Measurements from ENCODE around the gene USP49. TPM values are rescaled to one million over a fixed set of nuclear protein-coding genes. Genes with fewer than 3 reads are reported as not detected.
A peak's percentile ranks its signal among the peaks of the same experiment; 100 is the strongest.

Gene USP49
- total RNA-seq, 1 experiment from 2014 or later, result 6.9 TPM

DNA sequence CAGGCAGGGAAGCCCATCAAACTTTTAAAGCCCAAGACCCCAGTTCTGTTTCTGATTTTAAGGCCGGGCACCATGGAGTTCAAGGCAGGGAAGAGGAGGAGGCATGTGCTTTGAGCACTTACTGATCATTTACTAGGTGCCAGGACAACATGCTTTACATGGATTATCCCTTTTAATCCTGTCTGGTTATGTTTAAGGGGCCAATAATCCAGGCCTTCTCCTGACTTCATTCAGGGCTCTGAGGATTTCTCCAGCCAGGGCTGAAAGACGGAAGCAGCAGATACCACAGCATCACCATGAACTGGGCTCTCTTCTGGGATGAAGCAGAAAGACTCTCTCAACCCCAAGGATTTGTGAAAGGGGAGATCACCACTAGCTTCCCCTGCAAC is 42.3 kb upstream of the USP49 start:
- H3K36me3 ChIP-seq (ENCODE audit: control insufficient read depth in 1 of 2, insufficient read depth in 2 of 2, low read length in 2 of 2), result peaks cover 9 to 16% of the 10 kb centered on the region in 2 experiments; a peak in 3 of 4 replicates
- H3K4me1 ChIP-seq (ENCODE audit: control insufficient read depth in 1 of 2, insufficient read depth in 2 of 2, low read length in 2 of 2), result peaks cover 10 to 33% of the 10 kb centered on the region in 2 experiments; a peak in 3 of 4 replicates
- H2AFZ ChIP-seq (ENCODE audit: low read depth, low read length, poor library complexity, severe bottlenecking), result no peak overlapping the region
- no peaks in the 10 kb centered on the region for H4K20me1 ChIP-seq (ENCODE audit: insufficient read depth)
- H3K27ac ChIP-seq (ENCODE audit: low read depth, low read length), result no peak overlapping the region
- H3K79me2 ChIP-seq (ENCODE audit: insufficient read depth, low read length), result no peaks in the 10 kb centered on the region; the same call in 1 of the 2 replicates
- H3K4me2 ChIP-seq (ENCODE audit: low read length), result no peak overlapping the region
- ChIA-PET POLR2A (no interaction called here), CTCF (interaction anchor here (1.5 to 5.7 kb wide), 4 partner anchors 16 to 136 kb away, joined by 3 to 25 read pairs (median 6); partner anchors contain the start of genes BYSL and MED20), RAD21 (ENCODE audit: low non-redundant PET in 1 of 2, low total read pairs in 2 of 2, uncharacterized antibody in 2 of 2, unreplicated experiment in 2 of 2) (no interaction called here)
- no peak overlapping the region for H3K9ac ChIP-seq (ENCODE audit: low read length)
- H3K4me3 ChIP-seq (replicated peaks in 1 of 2; ENCODE audit: low read depth in 1 of 2, low read length in 2 of 2), result no peak overlapping the region
- no peaks in the 10 kb centered on the region for H3K9me3 ChIP-seq (ENCODE audit: control insufficient read depth in 1 of 2, insufficient read depth in 1 of 2, low read depth in 1 of 2, low read length in 2 of 2)
- BruUV-seq (replicated peaks), result no TSS peak
- TF ChIP-seq ELF1 (IDR thresholded peaks at IDR 0.05; ENCODE audit: borderline replicate concordance, low read depth) (no peak), EGR1 (IDR thresholded peaks at IDR 0.05; ENCODE audit: low read depth) (no peak), SIN3A (IDR thresholded peaks at IDR 0.05; ENCODE audit: low read depth) (no peak), ZNF274 (IDR thresholded peaks at IDR 0.05; ENCODE audit: low read depth, low read length) (no peak), POLR2A (IDR thresholded peaks at IDR 0.05; ENCODE audit: borderline replicate concordance, extremely low read depth, insufficient read depth, insufficient read length) (no peak), RAD21 (IDR thresholded peaks at IDR 0.05; ENCODE audit: low read depth) (no peak)
- no peaks in the 10 kb centered on the region for H3K27me3 ChIP-seq (ENCODE audit: insufficient read depth, low read length)
- intact Hi-C loops (cut with micrococcal nuclease), result loop anchor here (2.0 to 5.0 kb wide), 2 partner anchors 91 to 150 kb away; partner anchors contain the start of gene TOMM6
- DNase-seq (ENCODE audit: low read depth, low spot score), result no peak
- H3K9me2 ChIP-seq (ENCODE audit: insufficient read depth), result no peaks in the 10 kb centered on the region
- no peak for ATAC-seq

- ChIA-PET POLR2A (interaction anchor here (0.7 kb wide), 1 partner anchor 15 kb away, joined by 3 read pairs; the partner anchor contains the start of genes BYSL and MED20), RAD21 (ENCODE audit: low non-redundant PET in 1 of 2, low total read pairs in 2 of 2, uncharacterized antibody in 2 of 2, unreplicated experiment in 2 of 2) (no interaction called here), CTCF (interaction anchor here (0.9 to 5.7 kb wide), 6 partner anchors 8 to 135 kb away, joined by 3 to 25 read pairs (median 4); partner anchors contain the start of genes BYSL and MED20)
- no peaks in the 10 kb centered on the region for H3K27me3 ChIP-seq (ENCODE audit: insufficient read depth, low read length)
- ATAC-seq (peak; percentile 74), DNase-seq (ENCODE audit: low read depth, low spot score) (peak; percentile 53)
- H3K9me3 ChIP-seq (ENCODE audit: control insufficient read depth in 1 of 2, insufficient read depth in 1 of 2, low read depth in 1 of 2, low read length in 2 of 2), result no peaks in the 10 kb centered on the region
- no peak overlapping the region for H3K4me3 ChIP-seq (replicated peaks in 1 of 2; ENCODE audit: low read depth in 1 of 2, low read length in 2 of 2)
- peak; percentile 72 for TF ChIP-seq RAD21 (IDR thresholded peaks at IDR 0.05; ENCODE audit: low read depth)
- TF ChIP-seq REST (IDR thresholded peaks at IDR 0.05; ENCODE audit: low read depth), result no peak
- peak; percentile 69 for TF ChIP-seq CEBPB (IDR thresholded peaks at IDR 0.05; ENCODE audit: low read depth)
- TF ChIP-seq, protein P1, sequence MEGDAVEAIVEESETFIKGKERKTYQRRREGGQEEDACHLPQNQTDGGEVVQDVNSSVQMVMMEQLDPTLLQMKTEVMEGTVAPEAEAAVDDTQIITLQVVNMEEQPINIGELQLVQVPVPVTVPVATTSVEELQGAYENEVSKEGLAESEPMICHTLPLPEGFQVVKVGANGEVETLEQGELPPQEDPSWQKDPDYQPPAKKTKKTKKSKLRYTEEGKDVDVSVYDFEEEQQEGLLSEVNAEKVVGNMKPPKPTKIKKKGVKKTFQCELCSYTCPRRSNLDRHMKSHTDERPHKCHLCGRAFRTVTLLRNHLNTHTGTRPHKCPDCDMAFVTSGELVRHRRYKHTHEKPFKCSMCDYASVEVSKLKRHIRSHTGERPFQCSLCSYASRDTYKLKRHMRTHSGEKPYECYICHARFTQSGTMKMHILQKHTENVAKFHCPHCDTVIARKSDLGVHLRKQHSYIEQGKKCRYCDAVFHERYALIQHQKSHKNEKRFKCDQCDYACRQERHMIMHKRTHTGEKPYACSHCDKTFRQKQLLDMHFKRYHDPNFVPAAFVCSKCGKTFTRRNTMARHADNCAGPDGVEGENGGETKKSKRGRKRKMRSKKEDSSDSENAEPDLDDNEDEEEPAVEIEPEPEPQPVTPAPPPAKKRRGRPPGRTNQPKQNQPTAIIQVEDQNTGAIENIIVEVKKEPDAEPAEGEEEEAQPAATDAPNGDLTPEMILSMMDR (IDR thresholded peaks at IDR 0.05 in 2 of 3, conservative IDR thresholded peaks at IDR 0.05 in 1 of 3; ENCODE audit: borderline replicate concordance in 1 of 3, insufficient read depth in 1 of 3, low read depth in 2 of 3, low read length in 2 of 3), result peak; percentile 64 to 92 (median 84); a peak in 5 of 6 replicates
- no peak overlapping the region for H3K4me2 ChIP-seq (ENCODE audit: low read length)
- H3K9me2 ChIP-seq (ENCODE audit: insufficient read depth), result no peaks in the 10 kb centered on the region
- no TSS peak for BruUV-seq (replicated peaks)
- H3K27ac ChIP-seq (ENCODE audit: low read depth, low read length), result peak overlapping the region; percentile 24; the same call in 1 of the 2 replicates
- H3K36me3 ChIP-seq (ENCODE audit: control insufficient read depth in 1 of 2, insufficient read depth in 2 of 2, low read length in 2 of 2), result peaks cover 21 to 28% of the 10 kb centered on the region in 2 experiments; a peak in 3 of 4 replicates
- no peak overlapping the region for H2AFZ ChIP-seq (ENCODE audit: low read depth, low read length, poor library complexity, severe bottlenecking)
- no peak overlapping the region for H3K9ac ChIP-seq (ENCODE audit: low read length)
- H3K79me2 ChIP-seq (ENCODE audit: insufficient read depth, low read length), result peaks cover 5% of the 10 kb centered on the region; the same call in 1 of the 2 replicates
- H3K4me1 ChIP-seq (ENCODE audit: control insufficient read depth in 1 of 2, insufficient read depth in 2 of 2, low read length in 2 of 2), result peaks cover 6 to 26% of the 10 kb centered on the region in 2 experiments; a peak in 3 of 4 replicates
- H4K20me1 ChIP-seq (ENCODE audit: insufficient read depth), result no peaks in the 10 kb centered on the region
- intact Hi-C loops (cut with micrococcal nuclease), result loop anchor here (1.0 to 5.0 kb wide), 3 partner anchors 89 to 149 kb away; partner anchors contain the start of gene TOMM6
Observed at GRCh38 chr6:41936073-41936837, 41.1 kb upstream of the USP49 start.

Measured in HCT116 (cell line).